GM12892 (cell line): Measurements from ENCODE around the gene KHDC1. TPM values are rescaled to one million over a fixed set of nuclear protein-coding genes. Genes with fewer than 3 reads are reported as not detected.
"Not testable (repeated sequence)": the region's sequence is repeated elsewhere in the genome, so short reads cannot be mapped to it uniquely, and the experiment has no call there.

Source experiments
- DNase-seq: peaks from one replicate; pipeline ENCODE4 v3.0.0; 2011; ENCODE audit not compliant: insufficient read length
- FAIRE-seq: peaks from 2 replicates; lab custom pipeline; 2011; peaks lifted over from hg19 to GRCh38; lab: Jason Lieb, UNC
- POLR2A ChIP-seq: IDR thresholded peaks from 2 replicates; pipeline ENCODE4 v1.6.1; 2011; ENCODE audit warnings: low read depth, low read length, control low read depth
- POLR2AphosphoS5 ChIP-seq: IDR thresholded peaks from 2 replicates; pipeline ENCODE4 v1.6.1; 2011; ENCODE audit warnings: low read depth, low read length, control low read depth
- TAF1 ChIP-seq: IDR thresholded peaks from 2 replicates; pipeline ENCODE4 v1.6.1; 2011; ENCODE audit warnings: low read depth, mild to moderate bottlenecking, control low read depth, low read length, borderline replicate concordance
- polyA plus RNA-seq: library from polyadenylated mRNA; unstranded; fragments of >200 nt; gene quantifications from one replicate; pipeline ENCODE4 v1.2.1, GENCODE V29; 2012; ENCODE audit warnings: missing spikeins, inconsistent platforms; ENCODE audit not compliant: missing spikeins

The KHDC1 gene
- 5.0 TPM for polyA plus RNA-seq

- TF ChIP-seq TAF1 (peak; percentile 41; the same call in 1 of the 2 replicates), POLR2AphosphoS5 (no peak), POLR2A (peak; percentile 75)
- DNase-seq: peak; percentile 77
- peak; percentile 71 for FAIRE-seq
Observed at GRCh38 chr6:73262671-73263569, at the start of gene KHDC1. Gene KHDC1, minus strand, starts transcription at chr6:73263196. Its CDS starts 20,679 bp downstream, at chr6:73242517.

- FAIRE-seq: peak; percentile 38
- not testable (repeated sequence) for DNase-seq
Observed at GRCh38 chr6:73310503-73310845, 47.5 kb upstream of the KHDC1 start.

- FAIRE-seq: peak; percentile 88
- DNase-seq: peak; percentile 80
- TF ChIP-seq TAF1 (0 out of 2 replicates have a peak, but pooled peaks have one; percentile 55), POLR2A (peak; percentile 92), POLR2AphosphoS5 (peak; percentile 88)
Observed at GRCh38 chr6:73309785-73310502, 46.9 kb upstream of the KHDC1 start.

GRCh38 chr6:73309535-73309784 is 46.5 kb upstream of the KHDC1 start:
- no peak for FAIRE-seq

GRCh38 chr6:73308712-73309534 is 45.9 kb upstream of the KHDC1 start:
- no peak for TF ChIP-seq POLR2AphosphoS5
- TF ChIP-seq TAF1: no peak
- no peak for TF ChIP-seq POLR2A
- no peak for FAIRE-seq

More at GRCh38 chr6:73309535-73309784, 46.5 kb upstream of the KHDC1 start:
- TF ChIP-seq POLR2A (no peak), TAF1 (no peak), POLR2AphosphoS5 (no peak)
- DNase-seq: no peak

GRCh38 chr6:73303773-73304172 is 40.8 kb upstream of the KHDC1 start:
- peak; percentile 21 for FAIRE-seq

More at GRCh38 chr6:73308712-73309534, 45.9 kb upstream of the KHDC1 start:
- no peak for DNase-seq

GRCh38 chr6:73302339-73302738 is 39.3 kb upstream of the KHDC1 start:
- TF ChIP-seq POLR2AphosphoS5 (no peak), POLR2A (no peak), TAF1 (no peak)
- FAIRE-seq: no peak
- DNase-seq: no peak

More at GRCh38 chr6:73303773-73304172, 40.8 kb upstream of the KHDC1 start:
- not testable (repeated sequence) for DNase-seq

GRCh38 chr6:73299151-73299971 is 36.4 kb upstream of the KHDC1 start:
- FAIRE-seq: no peak
- DNase-seq: no peak
- TF ChIP-seq POLR2A: no peak
- TF ChIP-seq POLR2AphosphoS5: no peak
- no peak for TF ChIP-seq TAF1

GRCh38 chr6:73293331-73293730 is 30.3 kb upstream of the KHDC1 start:
- FAIRE-seq (no peak), DNase-seq (no peak)
- TF ChIP-seq TAF1 (no peak), POLR2AphosphoS5 (no peak), POLR2A (no peak)

- FAIRE-seq: no peak
- TF ChIP-seq POLR2AphosphoS5: no peak
- TF ChIP-seq POLR2A: no peak
- TF ChIP-seq TAF1: no peak
- no peak for DNase-seq
Observed at GRCh38 chr6:73290435-73290834, 27.4 kb upstream of the KHDC1 start.
